Nephron (organoid): ENCODE measurements around the gene ZNF142.
A peak's percentile ranks its signal among the peaks of the same experiment; 100 is the strongest.

Source experiments
- H3K27ac Mint-ChIP-seq, 3 experiments: 2 replicates each; pipeline ENCODE4 v1.8.0; 2020; ENCODE audit warnings: mixed read lengths in 3 of 3, mild to moderate bottlenecking in 2 of 3, moderate library complexity in 1 of 3
- H3K27me3 Mint-ChIP-seq: 2 replicates; pipeline ENCODE4 v1.8.0; 2021; ENCODE audit warnings: low read depth, mild to moderate bottlenecking, moderate library complexity, mixed read lengths
- H3K36me3 Mint-ChIP-seq: 2 replicates; pipeline ENCODE4 v1.8.0; 2020; ENCODE audit warnings: low read depth, mixed read lengths
- H3K4me1 Mint-ChIP-seq: 2 replicates; pipeline ENCODE4 v1.8.0; 2020; ENCODE audit warnings: mixed read lengths
- H3K4me3 Mint-ChIP-seq, 3 experiments: 2 replicates each; pipeline ENCODE4 v1.8.0; 2020; ENCODE audit warnings: mild to moderate bottlenecking in 3 of 3, mixed read lengths in 3 of 3, moderate library complexity in 2 of 3
- H3K9me3 Mint-ChIP-seq: 2 replicates; pipeline ENCODE4 v1.8.0; 2020; ENCODE audit warnings: mixed read lengths
- CTCF ChIP-seq, 3 experiments: fragments of 200-600 bp; sonication (generic); IDR thresholded peaks; one replicate each; pipeline ENCODE4 v1.5.0; 2021; ENCODE audit warnings: antibody characterized with exemption in 3 of 3; ENCODE audit not compliant: unreplicated experiment in 3 of 3

ZNF142 gene

GRCh38 chr2:218659258-218659987 lies at the start of gene ZNF142, which contains the start of gene BCS1L:
TSS of gene ZNF142 (minus strand) at chr2:218659623. CDS start at chr2:218656429, 3,194 bp downstream.
TSS of gene BCS1L (plus strand) at chr2:218659683. CDS start at chr2:218660988, 1,305 bp downstream.
- H3K27me3 Mint-ChIP-seq, result no peaks in the 10 kb centered on the region
- TF ChIP-seq CTCF (IDR thresholded peaks at IDR 0.05; ENCODE audit: unreplicated experiment in 3 of 3), result no peak
- H3K27ac Mint-ChIP-seq, result peak within 1 kb of the TSS; percentile 72 to 86 (median 80)
- H3K4me1 Mint-ChIP-seq, result peaks cover 23% of the 10 kb centered on the region
- H3K4me3 Mint-ChIP-seq, result peak within 1 kb of the TSS; percentile 96 to 98 (median 98)
- H3K36me3 Mint-ChIP-seq, result peaks cover 31% of the 10 kb centered on the region
- H3K9me3 Mint-ChIP-seq, result no peaks in the 10 kb centered on the region

- no peak overlapping the region for H3K4me3 Mint-ChIP-seq
- H3K27ac Mint-ChIP-seq, result no peak overlapping the region
- H3K27me3 Mint-ChIP-seq, result no peaks in the 10 kb centered on the region
- peaks cover 6% of the 10 kb centered on the region for H3K36me3 Mint-ChIP-seq
- H3K9me3 Mint-ChIP-seq, result no peaks in the 10 kb centered on the region
- H3K4me1 Mint-ChIP-seq, result peaks cover 5% of the 10 kb centered on the region
- TF ChIP-seq CTCF (IDR thresholded peaks at IDR 0.05; ENCODE audit: unreplicated experiment in 3 of 3), result no peak
Observed at GRCh38 chr2:218708086-218708485, 48.7 kb upstream of the ZNF142 start.

GRCh38 chr2:218703341-218703740 lies 43.9 kb upstream of the ZNF142 start:
- Mint-ChIP-seq H3K27ac (no peak overlapping the region), H3K4me3 (no peak overlapping the region), H3K36me3 (peaks cover 30% of the 10 kb centered on the region), H3K27me3 (no peaks in the 10 kb centered on the region), H3K4me1 (no peaks in the 10 kb centered on the region), H3K9me3 (no peaks in the 10 kb centered on the region)
- TF ChIP-seq CTCF (IDR thresholded peaks at IDR 0.05; ENCODE audit: unreplicated experiment in 3 of 3), result no peak

- Mint-ChIP-seq H3K27me3 (no peaks in the 10 kb centered on the region), H3K9me3 (no peaks in the 10 kb centered on the region), H3K4me3 (no peak overlapping the region), H3K36me3 (peaks cover 30% of the 10 kb centered on the region), H3K4me1 (no peaks in the 10 kb centered on the region), H3K27ac (no peak overlapping the region)
- TF ChIP-seq CTCF (IDR thresholded peaks at IDR 0.05; ENCODE audit: unreplicated experiment in 3 of 3), result no peak
Observed at GRCh38 chr2:218701806-218702205, 42.4 kb upstream of the ZNF142 start.

- no peaks in the 10 kb centered on the region for H3K27me3 Mint-ChIP-seq
- no peak overlapping the region for H3K27ac Mint-ChIP-seq
- no peaks in the 10 kb centered on the region for H3K9me3 Mint-ChIP-seq
- TF ChIP-seq CTCF (IDR thresholded peaks at IDR 0.05; ENCODE audit: unreplicated experiment in 3 of 3), result no peak
- no peak overlapping the region for H3K4me3 Mint-ChIP-seq
- H3K36me3 Mint-ChIP-seq, result peaks cover 43% of the 10 kb centered on the region
- H3K4me1 Mint-ChIP-seq, result no peaks in the 10 kb centered on the region
Observed at GRCh38 chr2:218698885-218699284, 39.5 kb upstream of the ZNF142 start.
